Astrocyte (in vitro differentiated cells and primary cell): ENCODE data around the gene RASGRP2. TPM values are rescaled to one million over a fixed set of nuclear protein-coding genes. Genes with fewer than 3 reads are reported as not detected.

Experiments
- DNase-seq: peaks from one replicate; pipeline ENCODE4 v3.0.0-alpha.2; 2010; ENCODE audit warnings: low read depth
- FAIRE-seq: peaks from 2 replicates; lab custom pipeline; 2011; peaks lifted over from hg19 to GRCh38; lab: Jason Lieb, UNC
- H2AFZ ChIP-seq: 2 replicates; pipeline ENCODE4 v1.6.0; 2012; ENCODE audit warnings: low read depth, low read length, inconsistent platforms
- H3K27ac ChIP-seq: 2 replicates; pipeline ENCODE4 v1.5.1; 2011; ENCODE audit warnings: low read depth, low read length, inconsistent platforms
- H3K27me3 ChIP-seq: 2 replicates; pipeline ENCODE4 v1.6.0; 2011; ENCODE audit warnings: low read length, inconsistent platforms; ENCODE audit not compliant: insufficient read depth
- H3K36me3 ChIP-seq: 2 replicates; pipeline ENCODE4 v1.5.1; 2011; ENCODE audit warnings: low read length, inconsistent platforms; ENCODE audit not compliant: insufficient read depth
- H3K4me1 ChIP-seq: 2 replicates; pipeline ENCODE4 v1.5.1; 2011; ENCODE audit warnings: low read length, inconsistent platforms; ENCODE audit not compliant: insufficient read depth
- H3K4me2 ChIP-seq: 2 replicates; pipeline ENCODE4 v1.6.0; 2012; ENCODE audit warnings: low read length, inconsistent platforms
- H3K4me3 ChIP-seq: 2 replicates; pipeline ENCODE4 v1.5.1; 2011; ENCODE audit warnings: low read depth, mild to moderate bottlenecking, low read length, inconsistent platforms; ENCODE audit not compliant: insufficient read depth
- H3K79me2 ChIP-seq: 2 replicates; pipeline ENCODE4 v1.6.0; 2012; ENCODE audit warnings: mild to moderate bottlenecking, low read length, inconsistent platforms; ENCODE audit not compliant: insufficient read depth
- H3K9ac ChIP-seq: 2 replicates; pipeline ENCODE4 v1.6.0; 2012; ENCODE audit warnings: mild to moderate bottlenecking, low read length, inconsistent platforms
- H3K9me3 ChIP-seq: 2 replicates; pipeline ENCODE4 v1.5.1; 2012; ENCODE audit warnings: low read depth, mild to moderate bottlenecking, low read length, inconsistent platforms; ENCODE audit not compliant: insufficient read depth
- H4K20me1 ChIP-seq: 2 replicates; pipeline ENCODE4 v1.6.0; 2012; ENCODE audit warnings: low read length, inconsistent platforms; ENCODE audit not compliant: insufficient read depth
- H3K27ac Mint-ChIP-seq: one replicate; pipeline ENCODE4 v1.8.0; 2021; ENCODE audit warnings: mild to moderate bottlenecking, mixed read lengths; ENCODE audit not compliant: unreplicated experiment
- H3K27me3 Mint-ChIP-seq: one replicate; pipeline ENCODE4 v1.8.0; 2021; ENCODE audit warnings: low read depth, mixed read lengths; ENCODE audit not compliant: unreplicated experiment
- H3K36me3 Mint-ChIP-seq: one replicate; pipeline ENCODE4 v1.8.0; 2021; ENCODE audit warnings: low read depth, mixed read lengths; ENCODE audit not compliant: unreplicated experiment
- H3K4me1 Mint-ChIP-seq: one replicate; pipeline ENCODE4 v1.8.0; 2021; ENCODE audit warnings: low read depth, mixed read lengths; ENCODE audit not compliant: unreplicated experiment
- H3K4me3 Mint-ChIP-seq: one replicate; pipeline ENCODE4 v1.8.0; 2021; ENCODE audit warnings: mild to moderate bottlenecking, moderate library complexity, mixed read lengths; ENCODE audit not compliant: unreplicated experiment
- H3K9me3 Mint-ChIP-seq: one replicate; pipeline ENCODE4 v1.8.0; 2021; ENCODE audit warnings: mild to moderate bottlenecking, mixed read lengths; ENCODE audit not compliant: unreplicated experiment
- EZH2 ChIP-seq: IDR thresholded peaks from 2 replicates; pipeline ENCODE4 v1.6.1; 2012; ENCODE audit warnings: mild to moderate bottlenecking, low read length, inconsistent platforms; ENCODE audit not compliant: insufficient read depth
- total RNA-seq: library from RNA; stranded (reverse); gene quantifications from 2 replicates; pipeline ENCODE4 v1.2.1, GENCODE V29; 2021
- TF ChIP-seq, protein P1 (sequence below): IDR thresholded peaks from 2 replicates; pipeline ENCODE4 v1.5.1; 2011; ENCODE audit warnings: low read depth, mild to moderate bottlenecking, inconsistent platforms, low read length, moderate library complexity; ENCODE audit not compliant: insufficient read depth

RASGRP2 gene
- total RNA-seq, 1 donor from 2014 or later = 3.9 TPM

DNA sequence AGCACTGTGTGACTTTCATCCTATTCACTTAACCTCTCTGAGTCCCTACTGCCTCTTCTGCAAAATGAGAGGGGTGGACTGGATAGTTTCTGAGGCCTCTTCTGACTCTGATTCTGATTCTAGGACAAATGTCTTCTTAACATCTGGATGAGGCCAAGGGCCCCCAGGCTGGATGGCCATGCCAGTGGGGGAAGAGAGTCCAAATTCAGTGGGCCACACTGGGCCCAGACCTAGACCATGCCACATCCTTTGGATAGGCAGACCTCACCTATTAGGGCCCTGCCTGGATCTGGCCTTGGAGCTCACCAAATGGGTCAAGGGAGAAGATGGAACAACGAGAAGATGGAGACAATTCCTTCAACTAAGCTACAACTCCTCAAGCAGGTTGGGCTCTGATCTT lies 45.5 kb downstream of the RASGRP2 start:
- H3K4me2 ChIP-seq = no peak overlapping the region
- Mint-ChIP-seq H3K9me3 (peaks cover 5% of the 10 kb centered on the region), H3K4me1 (no peaks in the 10 kb centered on the region), H3K36me3 (no peaks in the 10 kb centered on the region), H3K27ac (no peak overlapping the region), H3K4me3 (no peak overlapping the region), H3K27me3 (peaks cover 78% of the 10 kb centered on the region)
- no peaks in the 10 kb centered on the region for H3K79me2 ChIP-seq
- peaks cover 32% of the 10 kb centered on the region for H3K27me3 ChIP-seq
- no peak overlapping the region for H3K27ac ChIP-seq
- H3K4me1 ChIP-seq = no peaks in the 10 kb centered on the region
- H3K4me3 ChIP-seq = no peak overlapping the region
- TF ChIP-seq, protein P1, sequence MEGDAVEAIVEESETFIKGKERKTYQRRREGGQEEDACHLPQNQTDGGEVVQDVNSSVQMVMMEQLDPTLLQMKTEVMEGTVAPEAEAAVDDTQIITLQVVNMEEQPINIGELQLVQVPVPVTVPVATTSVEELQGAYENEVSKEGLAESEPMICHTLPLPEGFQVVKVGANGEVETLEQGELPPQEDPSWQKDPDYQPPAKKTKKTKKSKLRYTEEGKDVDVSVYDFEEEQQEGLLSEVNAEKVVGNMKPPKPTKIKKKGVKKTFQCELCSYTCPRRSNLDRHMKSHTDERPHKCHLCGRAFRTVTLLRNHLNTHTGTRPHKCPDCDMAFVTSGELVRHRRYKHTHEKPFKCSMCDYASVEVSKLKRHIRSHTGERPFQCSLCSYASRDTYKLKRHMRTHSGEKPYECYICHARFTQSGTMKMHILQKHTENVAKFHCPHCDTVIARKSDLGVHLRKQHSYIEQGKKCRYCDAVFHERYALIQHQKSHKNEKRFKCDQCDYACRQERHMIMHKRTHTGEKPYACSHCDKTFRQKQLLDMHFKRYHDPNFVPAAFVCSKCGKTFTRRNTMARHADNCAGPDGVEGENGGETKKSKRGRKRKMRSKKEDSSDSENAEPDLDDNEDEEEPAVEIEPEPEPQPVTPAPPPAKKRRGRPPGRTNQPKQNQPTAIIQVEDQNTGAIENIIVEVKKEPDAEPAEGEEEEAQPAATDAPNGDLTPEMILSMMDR = no peak
- TF ChIP-seq EZH2 = no peak
- no peak overlapping the region for H3K9ac ChIP-seq
- DNase-seq (no peak), FAIRE-seq (no peak)
- H4K20me1 ChIP-seq = no peaks in the 10 kb centered on the region
- H2AFZ ChIP-seq = no peak overlapping the region
- H3K9me3 ChIP-seq = no peaks in the 10 kb centered on the region
- H3K36me3 ChIP-seq = no peaks in the 10 kb centered on the region

DNA sequence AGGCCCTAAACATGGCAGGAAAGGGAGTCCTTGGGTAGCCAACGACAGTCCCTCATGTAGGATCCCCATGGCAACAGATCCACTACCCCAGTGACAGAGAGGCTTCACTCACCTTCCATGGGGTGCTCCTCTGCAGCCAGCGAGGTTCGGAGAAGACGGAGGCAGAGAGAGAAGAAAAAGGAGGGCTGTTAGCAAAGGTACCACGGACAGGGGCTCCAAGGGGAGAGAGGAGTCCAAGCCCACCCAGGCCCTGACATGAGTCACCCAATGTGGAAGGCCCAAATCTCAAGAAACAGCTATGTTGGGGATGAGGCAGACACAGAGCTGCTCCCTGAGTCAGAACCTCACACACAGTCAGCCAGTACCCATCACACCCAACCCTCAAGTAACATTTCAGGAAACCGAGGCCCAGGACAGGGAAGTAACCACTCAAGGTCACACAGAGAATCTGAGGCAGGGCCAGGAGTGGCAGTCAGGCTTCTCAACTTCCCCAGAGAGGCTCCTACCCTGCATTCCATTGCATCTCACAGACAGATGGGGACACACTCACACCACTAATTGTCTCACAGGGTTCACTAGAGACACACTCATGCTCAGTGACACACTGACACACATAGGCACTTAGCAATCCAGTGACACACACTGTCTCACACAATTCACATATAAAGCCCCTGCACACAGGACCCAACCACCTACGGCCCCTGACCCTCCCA lies 46.1 kb downstream of the RASGRP2 start:
- H3K27me3 Mint-ChIP-seq = peaks cover 79% of the 10 kb centered on the region
- Histone ChIP-seq H3K9ac (no peak overlapping the region), H3K4me3 (no peak overlapping the region), H3K9me3 (no peaks in the 10 kb centered on the region), H3K27ac (no peak overlapping the region), H3K4me2 (no peak overlapping the region), H3K36me3 (no peaks in the 10 kb centered on the region), H2AFZ (no peak overlapping the region), H4K20me1 (no peaks in the 10 kb centered on the region), H3K27me3 (peaks cover 31% of the 10 kb centered on the region), H3K4me1 (no peaks in the 10 kb centered on the region), H3K79me2 (no peaks in the 10 kb centered on the region)
- DNase-seq (no peak), FAIRE-seq (no peak)
- no peak for TF ChIP-seq EZH2
- TF ChIP-seq, protein P1 = no peak
- peaks cover 5% of the 10 kb centered on the region for H3K9me3 Mint-ChIP-seq
- H3K4me1 Mint-ChIP-seq = no peaks in the 10 kb centered on the region
- no peak overlapping the region for H3K4me3 Mint-ChIP-seq
- H3K27ac Mint-ChIP-seq = no peak overlapping the region
- no peaks in the 10 kb centered on the region for H3K36me3 Mint-ChIP-seq

DNA sequence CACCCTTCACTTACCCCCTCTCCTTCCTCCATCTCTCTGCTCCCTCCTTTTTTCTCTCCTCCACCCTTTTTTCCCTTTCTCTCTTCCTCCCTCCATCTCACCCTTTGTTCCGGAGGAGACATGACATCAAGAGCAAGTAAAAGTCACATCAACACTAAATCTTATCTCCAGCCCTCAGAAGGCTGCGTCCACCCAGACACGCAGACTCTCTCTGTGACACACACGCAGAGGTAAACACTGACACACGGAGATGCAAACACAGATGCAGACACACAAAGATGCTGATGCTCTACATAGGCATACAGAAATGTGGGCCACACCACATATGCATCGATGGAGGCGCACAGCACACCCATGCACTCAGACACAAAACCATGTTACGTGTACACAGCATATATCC lies 47.9 kb downstream of the RASGRP2 start:
- Histone ChIP-seq H3K79me2 (no peaks in the 10 kb centered on the region), H3K36me3 (no peaks in the 10 kb centered on the region), H3K27ac (no peak overlapping the region), H3K4me1 (no peaks in the 10 kb centered on the region), H2AFZ (no peak overlapping the region), H3K4me3 (no peak overlapping the region), H3K9ac (no peak overlapping the region), H3K9me3 (no peaks in the 10 kb centered on the region), H3K4me2 (no peak overlapping the region), H3K27me3 (peaks cover 38% of the 10 kb centered on the region), H4K20me1 (no peaks in the 10 kb centered on the region)
- DNase-seq (no peak), FAIRE-seq (no peak)
- H3K4me3 Mint-ChIP-seq = peak overlapping the region; percentile 29
- no peak overlapping the region for H3K27ac Mint-ChIP-seq
- H3K9me3 Mint-ChIP-seq = peaks cover 3% of the 10 kb centered on the region
- TF ChIP-seq, protein P1 = no peak
- no peak for TF ChIP-seq EZH2
- peaks cover 90% of the 10 kb centered on the region for H3K27me3 Mint-ChIP-seq
- H3K4me1 Mint-ChIP-seq = no peaks in the 10 kb centered on the region
- H3K36me3 Mint-ChIP-seq = no peaks in the 10 kb centered on the region
